HepG2 (cell line): ENCODE measurements around the gene MYD88. TPM values are rescaled to one million over a fixed set of nuclear protein-coding genes. Genes with fewer than 3 reads are reported as not detected.

Source experiments
- AKAP8 ChIP-seq: sonication (generic); formaldehyde crosslinking; IDR thresholded peaks from 2 replicates; pipeline ENCODE4 v1.5.1; 2020; ENCODE audit warnings: mild to moderate bottlenecking, missing genetic modification reagents
- EZH2 ChIP-seq: conservative IDR thresholded peaks from 2 replicates; pipeline ENCODE4 v1.6.1; 2012; ENCODE audit warnings: mild to moderate bottlenecking, low read depth, low read length, moderate library complexity
- GZF1 ChIP-seq: sonication (generic); formaldehyde crosslinking; IDR thresholded peaks from 2 replicates; pipeline ENCODE4 v1.5.1; 2020; ENCODE audit warnings: mild to moderate bottlenecking, missing genetic modification reagents
- JDP2 ChIP-seq: sonication (generic); formaldehyde crosslinking; IDR thresholded peaks from 2 replicates; pipeline ENCODE4 v1.8.1; 2022; ENCODE audit warnings: missing genetic modification reagents, borderline replicate concordance
- KLF15 ChIP-seq: sonication (generic); formaldehyde crosslinking; IDR thresholded peaks from 2 replicates; pipeline ENCODE4 v1.8.1; 2023; ENCODE audit warnings: borderline replicate concordance, mild to moderate bottlenecking, inconsistent platforms, missing genetic modification reagents, mixed read lengths
- MBD4 ChIP-seq: IDR thresholded peaks from 2 replicates; pipeline ENCODE4 v1.6.1; 2012; ENCODE audit warnings: low read length, inconsistent platforms, borderline replicate concordance
- MXD1 ChIP-seq: sonication (generic); formaldehyde crosslinking; IDR thresholded peaks from 2 replicates; pipeline ENCODE4 v1.4.0; 2020; ENCODE audit warnings: mild to moderate bottlenecking, missing genetic modification reagents
- MXD4 ChIP-seq: IDR thresholded peaks from 2 replicates; pipeline ENCODE4 v1.6.1; 2016; ENCODE audit warnings: mild to moderate bottlenecking, missing biosample characterization, missing genetic modification reagents
- PTBP1 ChIP-seq: fragments of 200-400 bp; formaldehyde crosslinking; IDR thresholded peaks from 2 replicates; pipeline ENCODE4 v1.6.1; 2018; ENCODE audit warnings: low read length, low read depth; ENCODE audit not compliant: poor library complexity, severe bottlenecking
- REL ChIP-seq: sonication (generic); formaldehyde crosslinking; conservative IDR thresholded peaks from 2 replicates; pipeline ENCODE4 v1.8.0; 2022; ENCODE audit warnings: mild to moderate bottlenecking, missing genetic modification reagents, moderate library complexity
- SOX5 ChIP-seq: IDR thresholded peaks from 2 replicates; pipeline ENCODE4 v1.6.1; 2016; ENCODE audit warnings: borderline replicate concordance
- SP5 ChIP-seq: IDR thresholded peaks from 2 replicates; pipeline ENCODE4 v1.6.1; 2016; ENCODE audit warnings: low read depth, borderline replicate concordance
- SUZ12 ChIP-seq: fragments of 150-350 bp; IDR thresholded peaks from 2 replicates; pipeline ENCODE4 v1.6.1; 2014; ENCODE audit warnings: low read depth, low read length
- TERF1 ChIP-seq: sonication (generic); formaldehyde crosslinking; IDR thresholded peaks from 2 replicates; pipeline ENCODE4 v1.8.0; 2022; ENCODE audit warnings: mild to moderate bottlenecking, missing genetic modification reagents, moderate library complexity
- TGIF2 ChIP-seq: IDR thresholded peaks from 2 replicates; pipeline ENCODE4 v1.6.1; 2016; ENCODE audit warnings: control low read depth, missing compliant biosample characterization
- U2AF1 ChIP-seq: fragments of 200-400 bp; formaldehyde crosslinking; optimal IDR thresholded peaks from 2 replicates; pipeline ENCODE3; 2017; ENCODE audit warnings: mild to moderate bottlenecking, low read depth, low read length
- ZFAT ChIP-seq: sonication (generic); formaldehyde crosslinking; conservative IDR thresholded peaks from 2 replicates; pipeline ENCODE4 v1.8.1; 2023; ENCODE audit warnings: missing genetic modification reagents, inconsistent platforms
- ZNF121 ChIP-seq: sonication (generic); formaldehyde crosslinking; IDR thresholded peaks from 2 replicates; pipeline ENCODE4 v1.5.0; 2020; ENCODE audit warnings: mild to moderate bottlenecking, missing genetic modification reagents
- ZNF292 ChIP-seq: sonication (generic); formaldehyde crosslinking; IDR thresholded peaks from 2 replicates; pipeline ENCODE4 v1.8.1; 2022; ENCODE audit warnings: mild to moderate bottlenecking, low read depth, missing genetic modification reagents, borderline replicate concordance
- ZNF331 ChIP-seq: sonication (generic); formaldehyde crosslinking; IDR thresholded peaks from 2 replicates; pipeline ENCODE4 v1.4.0; 2020; ENCODE audit warnings: missing genetic modification reagents
- ZNF350 ChIP-seq: sonication (generic); formaldehyde crosslinking; IDR thresholded peaks from 2 replicates; pipeline ENCODE4 v1.4.0; 2020; ENCODE audit warnings: mild to moderate bottlenecking, low read depth, missing genetic modification reagents, borderline replicate concordance
- ZNF446 ChIP-seq: sonication (generic); formaldehyde crosslinking; IDR thresholded peaks from 2 replicates; pipeline ENCODE4 v1.5.0; 2020; ENCODE audit warnings: mild to moderate bottlenecking, missing genetic modification reagents
- ZNF605 ChIP-seq: sonication (generic); formaldehyde crosslinking; IDR thresholded peaks from 2 replicates; pipeline ENCODE4 v1.8.0; 2022; ENCODE audit warnings: mild to moderate bottlenecking, missing genetic modification reagents
- ZNF678 ChIP-seq: sonication (generic); formaldehyde crosslinking; IDR thresholded peaks from 2 replicates; pipeline ENCODE4 v1.4.0; 2020; ENCODE audit warnings: mild to moderate bottlenecking, missing genetic modification reagents
- ZNF704 ChIP-seq: sonication (generic); formaldehyde crosslinking; IDR thresholded peaks from 2 replicates; pipeline ENCODE4 v1.8.1; 2023; ENCODE audit warnings: mild to moderate bottlenecking, inconsistent platforms, moderate library complexity, missing genetic modification reagents, borderline replicate concordance
- ZNF713 ChIP-seq: sonication (generic); formaldehyde crosslinking; IDR thresholded peaks from 2 replicates; pipeline ENCODE4 v1.4.0; 2020; ENCODE audit warnings: mild to moderate bottlenecking, missing genetic modification reagents
- ZNF724P ChIP-seq: sonication (generic); formaldehyde crosslinking; IDR thresholded peaks from 2 replicates; pipeline ENCODE4 v1.8.0; 2022; ENCODE audit warnings: missing genetic modification reagents, borderline replicate concordance
- ZNF780A ChIP-seq: sonication (generic); formaldehyde crosslinking; IDR thresholded peaks from 2 replicates; pipeline ENCODE4 v1.8.0; 2022; ENCODE audit warnings: mild to moderate bottlenecking, missing genetic modification reagents, moderate library complexity
- polyA plus RNA-seq, 8 experiments: library from polyadenylated mRNA; depleted of rRNA in 3 of 8; stranded (reverse) in 7 of 8; unstranded in 1 of 8; fragments of >200 nt; fragmentation: Illumina TruSeq in 4 of 8; extraction: Trizol in 4 of 8; gene quantifications; 2 replicates each; pipeline versions ENCODE4 v1.2.1 to v1.2.3, GENCODE V29; 2011 to 2016; ENCODE audit warnings: low read depth in 4 of 8, missing spikeins in 1 of 8, mixed read lengths in 1 of 8; ENCODE audit not compliant: insufficient read depth in 1 of 8
- total RNA-seq, 5 experiments: library from RNA; depleted of rRNA; stranded (reverse); fragments of >200 nt; fragmentation: Illumina TruSeq; extraction: Trizol; gene quantifications; 2 replicates each; pipeline ENCODE4 v1.2.3, GENCODE V29; 2016; ENCODE audit warnings: low read depth in 1 of 5

MYD88 gene
- total and polyA plus RNA-seq, 2 of the 13 experiments (the other 11 are each of a cell fraction or from before 2014, with no cell fraction given) = 7.6 to 32.7 TPM

DNA sequence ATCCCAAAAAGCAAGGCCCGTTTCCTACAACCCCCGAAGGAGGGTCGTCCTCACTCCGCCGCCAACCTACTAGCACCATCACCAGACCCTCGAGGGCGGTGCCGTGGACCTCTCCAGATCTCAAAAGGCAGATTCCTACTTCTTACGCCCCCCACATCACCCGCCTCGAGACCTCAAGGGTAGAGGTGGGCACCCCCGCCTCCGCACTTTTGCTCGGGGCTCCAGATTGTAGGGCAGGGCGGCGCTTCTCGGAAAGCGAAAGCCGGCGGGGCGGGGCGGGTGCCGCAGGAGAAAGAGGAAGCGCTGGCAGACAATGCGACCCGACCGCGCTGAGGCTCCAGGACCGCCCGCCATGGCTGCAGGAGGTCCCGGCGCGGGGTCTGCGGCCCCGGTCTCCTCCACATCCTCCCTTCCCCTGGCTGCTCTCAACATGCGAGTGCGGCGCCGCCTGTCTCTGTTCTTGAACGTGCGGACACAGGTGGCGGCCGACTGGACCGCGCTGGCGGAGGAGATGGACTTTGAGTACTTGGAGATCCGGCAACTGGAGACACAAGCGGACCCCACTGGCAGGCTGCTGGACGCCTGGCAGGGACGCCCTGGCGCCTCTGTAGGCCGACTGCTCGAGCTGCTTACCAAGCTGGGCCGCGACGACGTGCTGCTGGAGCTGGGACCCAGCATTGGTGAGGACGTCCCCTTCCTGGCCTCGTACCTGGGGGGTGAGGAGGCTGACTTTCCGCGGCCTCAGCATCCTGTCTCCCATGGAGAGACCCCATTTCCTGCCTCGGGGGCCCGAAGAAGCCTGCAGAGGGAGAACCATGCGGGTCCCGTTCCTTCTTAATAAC is at the start of gene MYD88 (continued):
- TF ChIP-seq ZNF780A (CRISPR knock-in tag) (peak; percentile 51; the same call in 1 of the 2 replicates), ZNF724P (CRISPR knock-in tag) (peak; percentile 94; the same call in 1 of the 2 replicates), MXD4 (no peak), U2AF1 (no peak), TGIF2 (CRISPR knock-in tag) (peak; percentile 26; the same call in 1 of the 2 replicates), PTBP1 (peak; percentile 58), ZNF292 (peak; percentile 82), JDP2 (CRISPR knock-in tag) (no peak; the same call in 1 of the 2 replicates), ZNF121 (CRISPR knock-in tag) (no peak), ZNF713 (CRISPR knock-in tag) (no peak), ZNF605 (CRISPR knock-in tag) (peak; percentile 17; the same call in 1 of the 2 replicates), SUZ12 (no peak), SP5 (CRISPR knock-in tag) (no peak), EZH2 (no peak), ZNF678 (no peak), SOX5 (peak; percentile 14; the same call in 1 of the 2 replicates), MXD1 (CRISPR knock-in tag) (peak; percentile 43; the same call in 1 of the 2 replicates), REL (CRISPR knock-in tag) (peak; percentile 71; the same call in 1 of the 2 replicates), GZF1 (CRISPR knock-in tag) (0 out of 2 replicates have a peak, but pooled peaks have one; percentile 12), ZNF704 (CRISPR knock-in tag) (peak; percentile 67), AKAP8 (CRISPR knock-in tag) (no peak), KLF15 (CRISPR knock-in tag) (no peak; the same call in 1 of the 2 replicates), ZNF446 (CRISPR knock-in tag) (no peak), ZFAT (CRISPR knock-in tag) (0 out of 2 replicates have a peak, but pooled peaks have one; percentile 20), ZNF350 (CRISPR knock-in tag) (peak; percentile 90), MBD4 (no peak), ZNF331 (CRISPR knock-in tag) (0 out of 2 replicates have a peak, but pooled peaks have one; percentile 1), TERF1 (CRISPR knock-in tag) (no peak)
